Urothelium cell line (cell line): ENCODE data around the gene GRM6.

Experiments used
- DNase-seq: peaks from one replicate; pipeline ENCODE4 v3.0.0; 2011; ENCODE audit warnings: low spot score, mixed read lengths
- FAIRE-seq: peaks from 2 replicates; lab custom pipeline; 2011; peaks lifted over from hg19 to GRCh38; lab: Jason Lieb, UNC

GRM6 gene

DNA sequence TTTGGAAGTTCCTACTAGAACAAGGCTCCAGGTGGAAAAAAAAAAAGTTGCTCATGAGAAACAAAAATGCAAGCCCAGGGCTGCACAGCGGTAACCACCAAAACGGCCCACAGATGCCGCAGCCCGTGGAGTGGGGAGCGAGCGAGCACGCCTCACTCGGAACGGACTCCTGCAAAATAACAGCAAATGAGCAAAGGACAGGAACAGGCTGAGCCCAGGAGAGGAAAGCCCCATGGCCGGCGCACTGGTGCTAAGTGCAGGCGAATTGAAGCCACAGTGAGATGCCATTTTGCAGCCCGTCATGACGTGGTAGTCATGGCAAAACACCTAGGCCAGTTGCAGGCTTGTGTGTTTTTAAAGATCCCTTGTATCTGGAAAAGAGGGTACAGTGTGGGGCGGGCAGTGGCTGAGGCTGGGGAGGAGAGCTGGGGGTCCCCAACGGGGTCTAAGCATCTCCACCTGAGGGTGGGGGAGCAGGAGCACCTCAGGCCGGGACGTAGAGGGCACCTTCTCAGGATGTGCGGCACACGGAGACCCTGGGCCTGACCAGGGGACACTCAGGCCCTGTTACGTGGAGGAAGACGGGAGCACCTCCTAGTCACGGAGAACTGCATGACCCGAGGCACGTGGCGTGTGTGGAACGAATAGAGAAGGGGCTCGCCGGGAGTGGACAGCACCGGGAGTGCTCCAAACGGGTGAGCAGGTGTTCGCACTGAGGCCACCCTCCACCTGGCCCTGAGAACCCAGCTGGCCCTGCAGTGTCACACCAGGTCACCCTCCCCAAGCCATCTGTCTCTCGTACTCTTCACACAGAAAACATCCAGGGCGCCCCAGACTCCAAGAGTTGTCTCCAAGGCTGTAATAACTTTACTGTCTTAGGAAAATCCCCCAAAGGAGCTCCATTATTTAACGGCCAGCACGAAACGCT, 10.7 kb downstream of the GRM6 start:
- FAIRE-seq (no peak), DNase-seq (no peak)

DNA sequence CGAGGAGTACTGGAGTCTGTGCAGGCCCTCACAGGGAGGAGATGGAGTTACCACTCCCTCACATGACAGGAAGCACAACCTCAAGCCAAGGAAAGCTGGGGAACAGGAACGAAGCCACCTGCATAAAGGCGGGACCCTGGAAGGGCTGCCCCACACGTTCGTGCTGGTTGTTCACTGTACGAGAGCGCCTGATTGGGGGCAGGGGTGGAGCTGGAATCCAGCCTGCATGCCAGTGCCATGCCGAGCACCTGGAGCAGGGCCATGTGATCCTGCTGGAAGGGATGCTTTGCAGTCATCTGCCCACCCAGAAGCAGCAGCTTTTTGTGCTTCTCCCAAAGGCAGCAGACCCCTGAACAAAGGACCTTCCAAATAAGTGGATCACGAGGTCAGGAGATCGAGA, 11.4 kb downstream of the GRM6 start:
- DNase-seq (no peak), FAIRE-seq (no peak)

DNA sequence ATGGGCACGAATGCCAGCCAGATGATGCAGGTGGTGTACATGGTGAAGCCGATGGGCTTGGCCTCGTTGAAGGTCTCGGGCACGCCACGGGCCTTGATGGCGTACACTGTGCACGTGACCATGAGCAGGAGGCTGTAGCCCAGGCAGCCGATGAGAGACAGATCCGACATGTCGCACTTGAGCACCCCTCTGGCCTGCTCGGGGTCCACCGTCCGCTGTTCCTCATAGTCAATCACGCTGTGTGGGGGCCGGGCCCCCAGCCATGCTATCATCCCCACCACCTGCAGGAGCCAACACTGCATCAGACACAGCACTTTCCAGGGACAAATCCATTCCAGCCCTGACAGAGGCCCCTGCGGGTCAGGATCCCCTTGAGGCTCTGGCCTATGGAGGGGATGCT, 12.2 kb downstream of the GRM6 start:
- FAIRE-seq = no peak
- DNase-seq = no peak

DNA sequence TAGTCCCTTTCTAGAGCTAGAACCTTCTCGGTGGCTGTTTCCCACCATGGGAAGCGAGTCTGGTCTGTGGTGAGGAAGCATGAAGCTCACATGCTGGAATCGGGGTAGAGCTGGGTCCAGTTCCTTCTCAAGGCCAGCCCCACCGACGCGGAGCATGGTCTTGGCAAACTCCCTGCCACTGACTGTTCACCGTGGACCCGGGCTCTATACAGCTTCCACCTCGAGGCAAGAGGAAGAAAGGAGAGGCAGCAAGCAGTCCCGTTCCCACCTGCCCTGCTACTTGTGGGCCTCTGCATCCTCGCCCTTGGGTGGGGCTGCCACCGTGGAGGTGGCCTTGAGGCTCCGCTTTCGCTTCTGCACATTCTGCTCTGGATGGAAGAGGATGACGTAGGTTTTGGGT, 13.7 kb downstream of the GRM6 start:
- FAIRE-seq = no peak
- DNase-seq = no peak

DNA sequence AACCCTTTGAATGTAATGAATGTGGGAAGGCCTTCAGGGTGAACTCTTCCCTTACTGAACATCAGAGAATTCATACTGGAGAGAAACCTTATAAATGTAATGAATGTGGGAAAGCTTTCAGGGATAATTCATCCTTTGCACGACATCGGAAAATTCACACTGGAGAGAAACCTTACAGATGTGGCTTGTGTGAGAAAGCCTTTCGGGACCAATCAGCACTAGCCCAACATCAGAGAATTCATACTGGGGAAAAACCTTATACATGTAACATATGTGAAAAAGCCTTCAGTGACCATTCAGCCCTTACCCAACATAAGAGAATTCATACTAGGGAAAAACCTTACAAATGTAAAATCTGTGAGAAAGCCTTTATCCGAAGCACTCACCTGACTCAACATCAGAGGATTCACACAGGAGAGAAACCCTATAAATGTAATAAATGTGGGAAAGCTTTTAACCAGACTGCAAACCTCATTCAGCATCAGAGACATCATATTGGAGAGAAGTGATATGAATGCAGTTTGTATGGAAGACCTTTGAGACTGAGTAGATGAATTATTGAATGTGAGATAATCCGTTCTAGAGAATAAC, 29.6 kb downstream of the GRM6 start:
- DNase-seq (no peak), FAIRE-seq (no peak)

DNA sequence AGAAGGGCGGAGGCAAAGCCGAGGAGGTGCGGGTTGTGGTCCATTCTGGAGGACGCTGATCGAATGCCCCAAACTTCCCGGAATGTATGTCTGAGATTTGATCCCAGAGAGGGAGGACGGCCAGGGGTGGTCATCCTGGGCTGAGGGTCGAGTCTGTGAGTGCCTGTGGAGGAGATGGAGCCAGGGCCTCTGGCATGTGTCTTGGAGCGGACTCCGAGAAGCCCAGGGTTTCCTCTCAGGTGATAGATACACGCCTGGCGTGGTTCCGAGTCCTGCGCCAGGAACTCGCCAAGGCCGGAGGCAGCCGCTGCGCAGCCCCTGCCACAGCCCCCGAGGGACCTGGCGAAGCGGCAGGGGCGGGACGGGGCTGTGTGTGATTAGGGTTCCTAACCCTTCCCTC, 53.8 kb downstream of the GRM6 start:
- no peak for DNase-seq

DNA sequence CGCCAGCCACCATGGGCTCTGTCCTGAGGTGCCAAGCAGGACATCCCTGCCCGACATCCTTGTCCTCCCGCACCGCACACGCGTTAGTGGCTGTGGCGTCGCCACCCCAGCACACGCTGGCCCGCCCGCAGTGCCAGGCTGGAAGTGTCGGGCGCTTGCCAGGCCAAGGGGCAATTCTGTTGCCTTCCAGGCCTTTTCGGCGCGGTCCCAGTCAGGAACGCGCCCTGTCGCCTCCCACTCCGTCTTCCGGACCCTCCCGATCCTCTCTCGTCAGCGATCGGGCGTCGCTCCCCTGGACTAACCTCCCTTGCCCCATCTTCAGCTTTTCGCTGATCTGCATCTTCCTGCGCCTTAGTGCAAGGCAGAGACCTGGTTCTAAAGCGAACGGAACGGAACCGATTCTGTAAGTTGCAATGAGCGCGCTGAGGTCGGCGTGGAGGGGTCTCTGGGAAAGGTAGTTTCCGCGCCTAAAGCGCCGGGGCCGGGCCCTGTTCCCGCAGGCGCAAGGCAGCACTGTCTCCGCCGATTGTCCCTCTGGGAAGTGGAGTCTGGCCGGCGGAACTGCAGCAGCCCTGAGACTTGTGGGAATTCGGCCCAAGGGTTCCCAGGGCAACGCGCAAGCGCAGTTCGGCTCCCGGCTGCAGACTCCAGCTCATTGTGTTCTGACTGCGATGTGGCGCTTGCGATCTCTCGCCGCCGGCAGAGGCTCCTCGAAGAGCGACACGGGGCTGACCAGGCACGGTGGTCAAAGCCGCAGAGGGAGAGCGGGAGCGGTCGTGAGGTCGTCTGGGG, 54.4 kb downstream of the GRM6 start, which contains the start of gene ZNF454:
TSS of gene ZNF454 (plus strand) at position 630 of the 792 bp plus-strand sequence. CDS start 1,594 bp downstream, outside the sequence.
- DNase-seq (peak; percentile 93), FAIRE-seq (no peak)

More for the DNA sequence above, 53.8 kb downstream of the GRM6 start:
- FAIRE-seq = no peak

DNA sequence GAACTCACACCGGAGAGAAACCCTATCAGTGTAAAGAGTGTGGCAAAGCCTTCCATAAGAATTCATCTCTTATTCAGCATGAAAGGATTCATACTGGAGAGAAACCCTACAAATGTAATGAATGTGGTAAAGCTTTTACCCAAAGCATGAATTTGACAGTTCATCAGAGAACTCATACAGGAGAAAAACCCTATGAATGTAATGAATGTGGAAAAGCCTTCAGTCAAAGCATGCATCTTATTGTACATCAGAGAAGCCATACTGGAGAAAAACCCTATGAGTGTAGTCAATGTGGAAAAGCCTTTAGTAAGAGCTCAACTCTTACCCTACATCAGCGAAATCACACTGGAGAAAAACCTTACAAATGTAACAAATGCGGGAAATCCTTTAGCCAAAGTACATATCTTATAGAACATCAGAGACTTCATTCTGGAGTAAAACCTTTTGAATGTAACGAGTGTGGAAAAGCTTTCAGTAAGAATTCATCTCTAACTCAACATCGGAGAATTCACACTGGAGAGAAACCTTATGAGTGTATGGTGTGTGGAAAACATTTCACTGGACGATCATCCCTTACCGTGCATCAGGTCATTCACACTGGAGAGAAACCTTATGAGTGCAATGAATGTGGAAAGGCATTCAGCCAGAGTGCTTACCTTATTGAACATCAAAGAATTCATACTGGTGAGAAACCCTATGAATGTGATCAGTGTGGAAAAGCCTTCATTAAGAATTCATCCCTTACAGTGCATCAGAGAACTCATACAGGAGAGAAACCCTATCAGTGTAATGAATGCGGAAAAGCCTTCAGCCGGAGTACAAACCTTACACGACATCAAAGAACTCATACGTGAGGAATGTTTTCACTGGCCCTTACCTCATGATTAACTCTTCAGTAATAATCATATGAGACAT, 63.0 kb downstream of the GRM6 start:
- FAIRE-seq = no peak
- no peak for DNase-seq
